Breast epithelium (tissue), 3 donors: Measurements from ENCODE around the gene IGF2BP2.
"Not testable (repeated sequence)": the region's sequence is repeated elsewhere in the genome, so short reads cannot be mapped to it uniquely, and the experiment has no call there.

Source experiments
- CTCF ChIP-seq, 3 donors: fragments of 450-650 bp; IDR thresholded peaks; one replicate each; pipeline ENCODE4 v1.5.1; 2016 to 2017; ENCODE audit warnings: antibody characterized with exemption in 3 of 3, mild to moderate bottlenecking in 3 of 3, moderate library complexity in 3 of 3
- POLR2A ChIP-seq: fragments of 450-650 bp; IDR thresholded peaks from one replicate; pipeline ENCODE4 v1.6.1; 2016; ENCODE audit warnings: antibody characterized with exemption, mild to moderate bottlenecking, moderate library complexity
- POLR2AphosphoS5 ChIP-seq, 3 donors: sonication (generic); formaldehyde crosslinking; IDR thresholded peaks; one replicate each; pipeline ENCODE4 v1.6.1; 2017; ENCODE audit warnings: antibody characterized with exemption in 3 of 3

DNA sequence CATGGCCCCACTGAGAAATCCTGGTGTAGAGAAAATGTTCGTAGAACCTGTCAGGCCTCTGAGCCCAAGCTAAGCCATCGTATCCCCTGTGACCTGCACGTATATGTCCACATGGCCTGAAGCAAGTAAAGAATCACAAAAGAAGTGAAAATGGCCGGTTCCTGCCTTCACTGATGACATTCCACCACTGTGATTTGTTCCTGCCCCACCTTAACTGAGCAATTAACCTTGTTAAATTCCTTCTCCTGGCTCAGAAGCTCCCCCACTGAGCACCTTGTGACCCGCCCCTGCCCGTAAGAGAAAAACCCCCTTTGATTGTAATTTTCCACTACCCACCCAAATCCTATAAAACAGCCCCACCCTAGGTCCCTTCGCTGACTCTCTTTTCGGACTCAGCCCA, 38.6 kb downstream of the IGF2BP2 start:
- TF ChIP-seq CTCF (IDR thresholded peaks at IDR 0.05); POLR2A; POLR2AphosphoS5 (IDR thresholded peaks at IDR 0.05): not testable (repeated sequence)
